Natural killer cell (primary cell): Measurements from ENCODE around the gene GRIFIN. TPM values are rescaled to one million over a fixed set of nuclear protein-coding genes. Genes with fewer than 3 reads are reported as not detected.
A peak's percentile ranks its signal among the peaks of the same experiment; 100 is the strongest.

Experiments
- ATAC-seq, 3 donors: fragments of 150-1000 bp in 2 of 3; fragments of 200-7000 bp in 1 of 3; cut with Tn5 transposase; 1 replicate in 1 of 3; 2 replicates in 2 of 3; pipeline ENCODE4 v1.10.0; 2021; ENCODE audit warnings: mild to moderate bottlenecking in 2 of 3, moderate library complexity in 2 of 3
- DNase-seq, 2 donors: peaks; one replicate each; pipeline versions ENCODE4 v3.0.0 to v3.0.0-alpha.2; 2013 to 2021; ENCODE audit warnings: mixed read lengths in 1 of 2
- H3K27ac ChIP-seq: one replicate; pipeline ENCODE4 v1.5.1; 2013; ENCODE audit warnings: mild to moderate bottlenecking, low read length
- H3K27me3 ChIP-seq: one replicate; pipeline ENCODE4 v1.6.1; 2013; ENCODE audit warnings: low read length; ENCODE audit not compliant: control insufficient read depth, insufficient read depth
- H3K36me3 ChIP-seq: one replicate; pipeline ENCODE4 v1.6.1; 2013; ENCODE audit warnings: low read length; ENCODE audit not compliant: control insufficient read depth, insufficient read depth
- H3K4me1 ChIP-seq: one replicate; pipeline ENCODE4 v1.6.1; 2013; ENCODE audit warnings: low read length; ENCODE audit not compliant: control insufficient read depth, insufficient read depth
- H3K4me3 ChIP-seq: one replicate; pipeline ENCODE4 v1.5.1; 2013; ENCODE audit warnings: low read length
- H3K9me3 ChIP-seq: one replicate; pipeline ENCODE4 v1.6.1; 2013; ENCODE audit warnings: low read length; ENCODE audit not compliant: control insufficient read depth, insufficient read depth
- H3K27ac Mint-ChIP-seq, 2 donors: one replicate each; pipeline ENCODE4 v1.8.0; 2022; ENCODE audit warnings: mild to moderate bottlenecking in 2 of 2, mixed read lengths in 2 of 2, moderate library complexity in 1 of 2
- H3K27me3 Mint-ChIP-seq, 2 donors: one replicate each; pipeline ENCODE4 v1.8.0; 2022; ENCODE audit warnings: low read depth in 2 of 2, mixed read lengths in 2 of 2
- H3K36me3 Mint-ChIP-seq: one replicate; pipeline ENCODE4 v1.8.0; 2022; ENCODE audit warnings: mixed read lengths
- H3K4me1 Mint-ChIP-seq, 2 donors: one replicate each; pipeline ENCODE4 v1.8.0; 2022; ENCODE audit warnings: mixed read lengths in 2 of 2
- H3K4me3 Mint-ChIP-seq: one replicate; pipeline ENCODE4 v1.8.0; 2022; ENCODE audit warnings: mild to moderate bottlenecking, moderate library complexity, mixed read lengths
- H3K9me3 Mint-ChIP-seq, 2 donors: one replicate each; pipeline ENCODE4 v1.8.0; 2022; ENCODE audit warnings: mixed read lengths in 2 of 2
- WGBS: methylation state at CpG from one replicate; pipeline ENCODE4 v1.1.7; 2013; ENCODE audit warnings: missing lambda C conversion rate; ENCODE audit not compliant: insufficient coverage; 5-methylcytosine and 5-hydroxymethylcytosine counted together
- intact Hi-C: fragments of 100-400 bp; cut with micrococcal nuclease; formaldehyde crosslinking; loops from one replicate; pipeline ENCODE4 v1.14.2; 2022
- total RNA-seq, 4 donors: library from RNA; stranded (reverse); fragments of 120-200 nt in 1 of 4; gene quantifications; one replicate each; pipeline versions ENCODE4 v1.2.3 to v1.2.4, GENCODE V29; 2013 to 2022
- TF ChIP-seq, protein P1 (sequence below): fragments of 200-600 bp; IDR thresholded peaks from one replicate; pipeline ENCODE4 v1.8.0; 2022; ENCODE audit warnings: antibody characterized with exemption

Gene GRIFIN
- total RNA-seq, 3 donors from 2014 or later (not counting 1 experiment from before 2014, with no cell fraction given), result not detected

DNA sequence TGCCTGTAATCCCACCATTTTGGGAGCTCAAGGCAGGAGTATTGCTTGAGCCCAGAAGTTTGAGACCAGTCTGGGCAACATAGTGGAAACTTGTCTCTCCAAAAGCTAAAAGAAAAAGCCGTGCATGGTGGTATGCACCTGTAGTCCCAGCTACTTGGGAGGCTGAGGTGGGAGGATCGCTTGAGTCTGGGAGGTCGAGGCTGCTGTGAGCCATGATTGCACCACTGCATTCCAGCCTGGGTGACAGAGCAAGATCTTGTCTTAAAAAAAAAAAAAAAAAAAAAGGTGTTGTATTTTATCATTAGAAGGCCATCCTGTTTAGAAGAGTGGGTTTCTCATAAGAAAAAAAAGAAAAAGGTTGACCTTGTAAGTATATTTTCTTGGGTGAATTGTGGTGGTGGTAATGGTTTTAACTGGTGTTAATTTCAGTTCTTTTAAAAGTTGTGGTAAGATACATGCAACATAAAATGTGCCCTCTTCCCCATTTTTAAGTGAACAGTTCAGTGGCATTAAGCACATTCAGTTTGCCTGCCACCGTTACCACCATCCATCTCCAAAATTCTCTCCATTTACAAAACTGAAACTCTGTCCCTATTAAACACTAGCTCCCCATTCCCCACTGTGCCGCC is 34.7 kb downstream of the GRIFIN start:
- Mint-ChIP-seq H3K27me3 (no peaks in the 10 kb centered on the region), H3K9me3 (no peaks in the 10 kb centered on the region), H3K27ac (peak overlapping the region; percentile 75 to 77), H3K36me3 (no peaks in the 10 kb centered on the region), H3K4me3 (peak overlapping the region; percentile 65), H3K4me1 (peaks cover 40% of the 10 kb centered on the region in 2 donors)
- DNase-seq (no peak), ATAC-seq (peak; percentile 24 to 77 (median 57))
- H3K36me3 ChIP-seq, result peaks cover 44% of the 10 kb centered on the region
- H3K4me1 ChIP-seq, result peaks cover 36% of the 10 kb centered on the region
- no peaks in the 10 kb centered on the region for H3K9me3 ChIP-seq
- intact Hi-C loops, result no loop called here
- H3K27me3 ChIP-seq, result no peaks in the 10 kb centered on the region
- TF ChIP-seq, protein P1, sequence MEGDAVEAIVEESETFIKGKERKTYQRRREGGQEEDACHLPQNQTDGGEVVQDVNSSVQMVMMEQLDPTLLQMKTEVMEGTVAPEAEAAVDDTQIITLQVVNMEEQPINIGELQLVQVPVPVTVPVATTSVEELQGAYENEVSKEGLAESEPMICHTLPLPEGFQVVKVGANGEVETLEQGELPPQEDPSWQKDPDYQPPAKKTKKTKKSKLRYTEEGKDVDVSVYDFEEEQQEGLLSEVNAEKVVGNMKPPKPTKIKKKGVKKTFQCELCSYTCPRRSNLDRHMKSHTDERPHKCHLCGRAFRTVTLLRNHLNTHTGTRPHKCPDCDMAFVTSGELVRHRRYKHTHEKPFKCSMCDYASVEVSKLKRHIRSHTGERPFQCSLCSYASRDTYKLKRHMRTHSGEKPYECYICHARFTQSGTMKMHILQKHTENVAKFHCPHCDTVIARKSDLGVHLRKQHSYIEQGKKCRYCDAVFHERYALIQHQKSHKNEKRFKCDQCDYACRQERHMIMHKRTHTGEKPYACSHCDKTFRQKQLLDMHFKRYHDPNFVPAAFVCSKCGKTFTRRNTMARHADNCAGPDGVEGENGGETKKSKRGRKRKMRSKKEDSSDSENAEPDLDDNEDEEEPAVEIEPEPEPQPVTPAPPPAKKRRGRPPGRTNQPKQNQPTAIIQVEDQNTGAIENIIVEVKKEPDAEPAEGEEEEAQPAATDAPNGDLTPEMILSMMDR, result no peak
- H3K4me3 ChIP-seq, result no peak overlapping the region
- H3K27ac ChIP-seq, result no peak overlapping the region
- 47% methylated on average over 5 of the region's 5 CpGs for WGBS

DNA sequence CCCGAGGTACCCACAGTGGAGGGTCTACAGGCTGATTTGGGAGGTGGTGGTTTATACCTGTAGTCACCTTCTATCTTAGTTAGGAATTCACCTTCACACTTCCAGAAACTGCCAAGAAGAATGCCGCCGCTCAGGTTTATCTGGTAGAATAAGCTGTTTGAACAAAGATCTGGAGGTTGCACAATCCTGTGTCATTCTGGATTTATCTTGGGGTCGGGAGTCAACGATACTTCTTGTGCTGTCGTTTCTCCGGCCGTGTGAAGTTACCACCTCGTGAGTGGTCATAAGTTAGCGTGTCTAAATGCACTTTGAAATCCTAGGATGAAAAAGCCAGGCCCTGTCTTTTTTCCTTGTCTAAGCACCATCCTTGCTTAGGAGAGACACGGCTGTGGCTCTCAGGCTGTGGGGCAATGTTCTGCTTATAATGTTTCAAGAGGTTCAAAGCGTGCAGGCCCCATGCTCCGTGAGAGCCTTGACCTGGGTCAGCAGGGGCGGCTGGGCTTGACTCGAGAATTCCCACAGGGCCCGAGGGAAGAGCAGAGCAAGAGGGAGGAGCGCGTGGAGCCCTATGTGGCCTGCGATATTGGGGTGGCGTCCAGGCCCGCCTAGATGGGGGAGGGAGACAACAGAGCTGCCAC is 35.5 kb downstream of the GRIFIN start:
- H3K4me1 Mint-ChIP-seq, result peaks cover 40 to 49% of the 10 kb centered on the region in 2 donors
- H3K4me3 Mint-ChIP-seq, result peak overlapping the region; percentile 71
- Histone ChIP-seq H3K9me3 (no peaks in the 10 kb centered on the region), H3K36me3 (peaks cover 46% of the 10 kb centered on the region), H3K27ac (peak overlapping the region; percentile 18), H3K4me1 (peaks cover 39% of the 10 kb centered on the region), H3K27me3 (no peaks in the 10 kb centered on the region), H3K4me3 (no peak overlapping the region)
- no peak for ATAC-seq
- intact Hi-C loops, result no loop called here
- H3K36me3 Mint-ChIP-seq, result no peaks in the 10 kb centered on the region
- 95% methylated on average over 21 of the region's 21 CpGs for WGBS
- peak overlapping the region; percentile 75 to 77 for H3K27ac Mint-ChIP-seq
- H3K27me3 Mint-ChIP-seq, result no peaks in the 10 kb centered on the region
- DNase-seq, result no peak
- TF ChIP-seq, protein P1, result no peak
- H3K9me3 Mint-ChIP-seq, result no peaks in the 10 kb centered on the region

DNA sequence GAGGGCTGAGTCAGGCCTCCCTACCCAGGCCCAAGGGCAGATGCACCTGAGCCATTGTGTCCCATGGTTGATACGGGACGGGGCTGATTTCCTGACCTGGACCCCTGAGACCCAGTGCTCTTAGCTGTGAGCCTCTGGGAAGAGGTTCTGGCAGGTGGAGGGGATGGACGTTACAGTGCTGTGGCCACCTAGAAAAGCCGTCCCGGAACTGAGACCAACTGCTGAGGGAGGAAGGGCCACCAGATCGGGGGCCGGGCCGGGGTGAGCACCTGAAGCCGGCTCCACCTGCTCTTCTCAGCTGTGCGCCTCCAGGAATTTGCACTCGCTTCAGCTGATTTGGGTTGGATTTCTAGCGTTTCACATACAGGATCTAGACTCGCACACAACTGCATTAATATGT is 37.4 kb downstream of the GRIFIN start:
- Histone ChIP-seq H3K27me3 (no peaks in the 10 kb centered on the region), H3K4me1 (peaks cover 39% of the 10 kb centered on the region), H3K4me3 (no peak overlapping the region), H3K9me3 (no peaks in the 10 kb centered on the region), H3K36me3 (peaks cover 50% of the 10 kb centered on the region), H3K27ac (no peak overlapping the region)
- Mint-ChIP-seq H3K27ac (no peak overlapping the region), H3K9me3 (no peaks in the 10 kb centered on the region), H3K4me3 (no peak overlapping the region), H3K36me3 (no peaks in the 10 kb centered on the region), H3K27me3 (no peaks in the 10 kb centered on the region), H3K4me1 (peaks cover 46 to 55% of the 10 kb centered on the region in 2 donors)
- WGBS, result 97% methylated on average over 13 of the region's 13 CpGs
- ATAC-seq (no peak), DNase-seq (no peak)
- intact Hi-C loops, result loop anchor here (10.0 kb wide), 1 partner anchor 54 kb away; no protein-coding TSS in a partner anchor
- TF ChIP-seq, protein P1, result no peak
